Stomach (tissue), 9 donors: ENCODE measurements around the gene CERS6. TPM values are rescaled to one million over a fixed set of nuclear protein-coding genes. Genes with fewer than 3 reads are reported as not detected.

Experiments used
- DNase-seq, 2 donors: peaks; one replicate each; pipeline versions ENCODE4 v3.0.0 to v3.0.0-alpha.2; 2013 to 2019
- H3K27ac ChIP-seq, 5 donors: fragments of 200-600 bp in 4 of 5; sonication (generic) in 4 of 5; one replicate each; pipeline ENCODE4 v1.5.1; 2013 to 2019; ENCODE audit warnings: mild to moderate bottlenecking in 1 of 5, moderate library complexity in 1 of 5
- H3K27me3 ChIP-seq, 3 donors: fragments of 200-600 bp; sonication (generic); one replicate each; pipeline ENCODE4 v1.5.1; 2017 to 2019; ENCODE audit warnings: mixed run types in 1 of 3
- H3K36me3 ChIP-seq, 4 donors: fragments of 200-600 bp; sonication (generic); 1 replicate in 3 of 4; 2 replicates in 1 of 4; pipeline ENCODE4 v1.5.1; 2016 to 2019
- H3K4me1 ChIP-seq, 4 donors: fragments of 200-600 bp; sonication (generic); one replicate each; pipeline ENCODE4 v1.5.1; 2016 to 2019
- H3K4me3 ChIP-seq, 4 donors: fragments of 200-600 bp; sonication (generic) in 3 of 4; one replicate each; pipeline ENCODE4 v1.5.1; 2016 to 2019; ENCODE audit warnings: mild to moderate bottlenecking in 1 of 4
- H3K9me3 ChIP-seq, 4 donors: fragments of 200-600 bp; sonication (generic); one replicate each; pipeline ENCODE4 v1.5.1; 2016 to 2019
- EP300 ChIP-seq: sonication (generic); formaldehyde crosslinking; IDR thresholded peaks from one replicate; pipeline ENCODE4 v1.6.1; 2017; ENCODE audit warnings: antibody characterized with exemption
- POLR2A ChIP-seq, 4 donors: fragments of 450-650 bp; IDR thresholded peaks; one replicate each; pipeline ENCODE4 v1.6.1; 2016; ENCODE audit warnings: antibody characterized with exemption in 4 of 4, control low read depth in 2 of 4, mild to moderate bottlenecking in 1 of 4, moderate library complexity in 1 of 4
- POLR2AphosphoS5 ChIP-seq, 3 donors: sonication (generic); formaldehyde crosslinking; IDR thresholded peaks; one replicate each; pipeline ENCODE4 v1.6.1; 2016; ENCODE audit warnings: antibody characterized with exemption in 3 of 3
- WGBS, 5 donors: extraction: QIAGEN DNeasy Blood & Tissue Kit in 3 of 5; methylation state at CpG; one replicate each; pipeline versions ENCODE4 v1.1.5 to v1.1.7; 2013 to 2018; 5-methylcytosine and 5-hydroxymethylcytosine counted together
- intact Hi-C: fragments of 100-400 bp; cut with DNase I; formaldehyde crosslinking; loops from one replicate; pipeline ENCODE4 v1.15.1; 2023; ENCODE audit warnings: low total_unique reads
- polyA plus RNA-seq, 3 donors: library from polyadenylated mRNA; stranded (reverse); fragments of 200-250 nt; gene quantifications; one replicate each; pipeline ENCODE4 v1.2.3, GENCODE V29; 2013
- total RNA-seq, 5 donors: library from RNA; depleted of rRNA; stranded (reverse); fragments of >200 nt; gene quantifications; one replicate each; pipeline versions ENCODE4 v1.1.0 to v1.2.3, GENCODE V29; 2014 to 2016
- TF ChIP-seq, protein P1 (sequence below), 7 experiments: fragments of 450-650 bp in 4 of 7; fragments of 200-600 bp in 3 of 7; sonication (generic) in 3 of 7; IDR thresholded peaks; one replicate each; pipeline ENCODE4 v1.5.1; 2016 to 2019; ENCODE audit warnings: antibody characterized with exemption in 7 of 7, control low read depth in 2 of 7, mild to moderate bottlenecking in 1 of 7
- donor health status: healthy with polysubstance abuse.
- donor health status: Bipolar disorder and iron deficiency.
- donor health status: healthy.

CERS6 gene
- total and polyA plus RNA-seq, 8 donors: 4.0 to 102 (median 53.2) TPM

DNA sequence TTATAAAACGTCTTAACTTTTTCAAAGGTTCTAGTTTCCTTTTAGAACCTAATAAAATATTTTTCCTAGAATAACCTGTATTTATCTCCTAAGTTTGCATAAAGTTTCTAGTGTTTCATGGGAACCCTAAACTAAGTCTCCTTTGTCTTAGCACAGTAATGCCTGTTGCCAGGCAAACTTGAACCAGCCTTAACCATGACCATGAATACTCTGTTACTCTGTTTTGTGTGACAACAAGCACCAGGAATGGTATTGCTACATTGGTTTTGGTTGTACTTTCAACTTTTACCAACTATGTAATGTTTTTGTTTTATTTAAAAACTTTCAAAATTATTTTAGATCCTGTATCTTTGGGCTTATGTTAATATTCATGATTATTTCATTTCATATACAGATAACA lies 137.6 kb downstream of the CERS6 start:
- no peak overlapping the region for H3K4me3 ChIP-seq
- peaks cover 0 to 53% (median 27%) of the 10 kb centered on the region in 4 donors for H3K4me1 ChIP-seq
- no peaks in the 10 kb centered on the region for H3K27me3 ChIP-seq
- no peaks in the 10 kb centered on the region for H3K36me3 ChIP-seq
- WGBS, 5 donors: 88 to 95% (median 91%) methylated on average over 1 of the region's 1 CpG
- TF ChIP-seq EP300: no peak
- TF ChIP-seq, protein P1, sequence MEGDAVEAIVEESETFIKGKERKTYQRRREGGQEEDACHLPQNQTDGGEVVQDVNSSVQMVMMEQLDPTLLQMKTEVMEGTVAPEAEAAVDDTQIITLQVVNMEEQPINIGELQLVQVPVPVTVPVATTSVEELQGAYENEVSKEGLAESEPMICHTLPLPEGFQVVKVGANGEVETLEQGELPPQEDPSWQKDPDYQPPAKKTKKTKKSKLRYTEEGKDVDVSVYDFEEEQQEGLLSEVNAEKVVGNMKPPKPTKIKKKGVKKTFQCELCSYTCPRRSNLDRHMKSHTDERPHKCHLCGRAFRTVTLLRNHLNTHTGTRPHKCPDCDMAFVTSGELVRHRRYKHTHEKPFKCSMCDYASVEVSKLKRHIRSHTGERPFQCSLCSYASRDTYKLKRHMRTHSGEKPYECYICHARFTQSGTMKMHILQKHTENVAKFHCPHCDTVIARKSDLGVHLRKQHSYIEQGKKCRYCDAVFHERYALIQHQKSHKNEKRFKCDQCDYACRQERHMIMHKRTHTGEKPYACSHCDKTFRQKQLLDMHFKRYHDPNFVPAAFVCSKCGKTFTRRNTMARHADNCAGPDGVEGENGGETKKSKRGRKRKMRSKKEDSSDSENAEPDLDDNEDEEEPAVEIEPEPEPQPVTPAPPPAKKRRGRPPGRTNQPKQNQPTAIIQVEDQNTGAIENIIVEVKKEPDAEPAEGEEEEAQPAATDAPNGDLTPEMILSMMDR (IDR thresholded peaks at IDR 0.05): no peak
- no peak for TF ChIP-seq POLR2A (IDR thresholded peaks at IDR 0.05)
- no peak for TF ChIP-seq POLR2AphosphoS5 (IDR thresholded peaks at IDR 0.05)
- no peak overlapping the region for H3K27ac ChIP-seq
- no peaks in the 10 kb centered on the region for H3K9me3 ChIP-seq
- intact Hi-C loops: no loop called here
- DNase-seq: no peak

DNA sequence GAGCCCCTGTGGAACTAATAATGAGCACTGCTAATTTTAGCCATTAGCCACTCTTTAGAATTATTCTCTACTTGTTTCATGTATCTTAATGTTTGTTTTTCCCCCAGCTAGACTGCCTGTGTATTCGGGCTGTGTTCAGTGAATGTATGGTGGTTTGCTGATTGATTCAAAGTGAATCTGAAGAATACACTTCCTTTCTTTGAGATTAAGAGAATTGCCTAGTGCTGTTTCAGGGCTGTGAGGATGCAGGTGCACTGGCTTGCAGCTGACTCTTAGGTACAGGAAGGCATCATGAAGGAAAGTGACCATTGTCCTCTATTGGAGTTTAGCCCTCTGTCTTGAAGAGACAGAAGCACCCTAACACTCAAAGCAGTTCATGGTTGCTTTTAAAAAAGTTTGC lies 138.7 kb downstream of the CERS6 start:
- H3K27ac ChIP-seq: no peak overlapping the region

DNA sequence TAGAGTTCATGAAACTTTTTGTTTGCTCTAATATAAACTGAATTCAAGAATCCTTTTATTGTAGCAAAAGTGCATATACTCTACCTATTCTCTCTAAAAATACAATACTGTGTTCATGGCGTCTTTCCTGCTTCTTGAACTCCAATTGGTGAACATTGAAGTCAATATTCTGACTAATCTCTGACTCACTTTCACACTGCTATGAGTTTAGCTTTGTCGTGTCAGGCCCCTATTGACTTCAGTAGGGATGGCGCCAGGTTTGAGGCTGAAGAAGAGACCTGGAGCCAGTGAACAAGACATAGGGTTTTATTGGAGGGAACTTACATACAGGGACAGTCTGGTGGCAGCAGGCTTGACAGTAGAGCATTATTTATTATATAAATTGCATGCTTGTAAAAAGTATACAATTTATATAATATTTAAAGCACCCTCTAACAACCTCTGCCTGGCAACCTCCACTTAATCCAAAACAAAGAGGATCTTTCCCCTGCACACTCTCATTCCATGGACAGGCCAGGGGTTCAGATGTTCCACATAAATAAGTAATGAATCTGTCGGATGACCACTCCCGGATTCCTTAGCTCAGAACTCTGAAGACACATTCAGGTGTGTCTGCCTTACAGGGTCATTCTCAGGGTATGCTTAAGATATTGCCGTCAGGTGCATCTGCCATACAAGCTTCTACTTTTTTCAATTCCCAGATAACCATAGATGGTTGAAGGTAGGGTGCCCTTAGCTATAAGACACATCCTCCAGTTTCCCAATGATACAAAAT lies 141.0 kb downstream of the CERS6 start:
- 90 to 95% (median 93%) methylated on average over 6 of the region's 6 CpGs for WGBS, 5 donors
- Histone ChIP-seq H3K4me1 (peaks cover 0 to 47% (median 18%) of the 10 kb centered on the region in 4 donors), H3K9me3 (no peaks in the 10 kb centered on the region), H3K27me3 (no peaks in the 10 kb centered on the region), H3K27ac (no peak overlapping the region), H3K36me3 (no peaks in the 10 kb centered on the region), H3K4me3 (no peak overlapping the region)
- intact Hi-C loops: no loop called here
- no peak for TF ChIP-seq POLR2A (IDR thresholded peaks at IDR 0.05)
- TF ChIP-seq, protein P1 (IDR thresholded peaks at IDR 0.05): no peak
- no peak for TF ChIP-seq EP300
- no peak for TF ChIP-seq POLR2AphosphoS5 (IDR thresholded peaks at IDR 0.05)
- DNase-seq: no peak

More for the DNA sequence above, 138.7 kb downstream of the CERS6 start:
- no peaks in the 10 kb centered on the region for H3K9me3 ChIP-seq
- H3K36me3 ChIP-seq: no peaks in the 10 kb centered on the region
- no peak overlapping the region for H3K4me3 ChIP-seq
- TF ChIP-seq, protein P1 (IDR thresholded peaks at IDR 0.05): no peak
- no peak for TF ChIP-seq POLR2A (IDR thresholded peaks at IDR 0.05)
- no peaks in the 10 kb centered on the region for H3K27me3 ChIP-seq
- intact Hi-C loops: no loop called here
- no peak for DNase-seq
- H3K4me1 ChIP-seq: peaks cover 0 to 56% (median 23%) of the 10 kb centered on the region in 4 donors
- 12 to 36% (median 23%) methylated on average over 1 of the region's 1 CpG for WGBS, 5 donors

DNA sequence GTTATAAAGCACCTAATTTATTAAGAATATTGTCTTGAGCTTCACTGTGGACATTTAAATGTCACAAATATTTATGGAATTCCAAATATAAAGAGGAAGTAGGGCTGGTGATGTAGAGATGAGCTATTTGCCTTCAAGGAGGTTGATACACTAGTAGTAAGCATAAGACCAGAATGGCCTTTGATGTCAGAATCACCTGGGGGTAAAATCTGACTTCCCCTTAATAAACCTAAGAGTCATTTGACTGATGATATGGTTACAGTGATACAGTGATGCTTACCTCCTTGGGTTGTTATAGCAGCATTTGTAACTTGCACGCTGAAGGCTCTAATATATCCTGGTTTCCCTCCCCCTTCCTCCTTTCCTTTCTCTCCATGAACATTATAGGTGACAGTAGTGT lies 143.7 kb downstream of the CERS6 start:
- 91 to 100% (median 100%) methylated on average over 1 of the region's 1 CpG for WGBS, 5 donors
- intact Hi-C loops: no loop called here

More for the DNA sequence above, 143.7 kb downstream of the CERS6 start:
- Histone ChIP-seq H3K4me1 (peaks cover 0 to 37% (median 11%) of the 10 kb centered on the region in 4 donors), H3K9me3 (peaks cover 0 to 3% (median 2%) of the 10 kb centered on the region in 4 donors), H3K27me3 (no peaks in the 10 kb centered on the region), H3K27ac (no peak overlapping the region), H3K4me3 (no peak overlapping the region), H3K36me3 (no peaks in the 10 kb centered on the region)
- DNase-seq: no peak
- TF ChIP-seq, protein P1 (IDR thresholded peaks at IDR 0.05): no peak
- TF ChIP-seq EP300: no peak
- TF ChIP-seq POLR2AphosphoS5 (IDR thresholded peaks at IDR 0.05): no peak
- no peak for TF ChIP-seq POLR2A (IDR thresholded peaks at IDR 0.05)
